ENCODE data around the gene E2F8. TPM values are rescaled to one million over a fixed set of nuclear protein-coding genes. Genes with fewer than 3 reads are reported as not detected.
A peak's percentile ranks its signal among the peaks of the same experiment; 100 is the strongest.

E2F8 gene
- total and polyA plus RNA-seq, 2 donors (not counting 1 experiment from before 2014, with no cell fraction given) = 0.22 to 0.24 TPM

- Histone ChIP-seq H3K79me2 (ENCODE audit: control insufficient read depth, insufficient read depth, low read length) (no peaks in the 10 kb centered on the region), H3K27me3 (replicated peaks in 1 of 4; ENCODE audit: control extremely low read depth in 1 of 4, control insufficient read depth in 3 of 4, insufficient read depth in 4 of 4, low read length in 3 of 4) (no peaks in the 10 kb centered on the region), H3K36me3 (replicated peaks in 1 of 2; ENCODE audit: control extremely low read depth in 1 of 2, control insufficient read depth in 1 of 2, extremely low read depth in 1 of 2, insufficient read depth in 2 of 2, low read length in 1 of 2) (no peaks in the 10 kb centered on the region), H3K27ac (ENCODE audit: low read length in 2 of 2) (no peak overlapping the region), H3K4me2 (replicated peaks; ENCODE audit: low read depth, low read length, poor library complexity, severe bottlenecking) (no peak overlapping the region), H3K4me1 (ENCODE audit: control insufficient read depth in 2 of 2, insufficient read depth in 2 of 2, low read length in 2 of 2) (peaks cover 0 to 7% of the 10 kb centered on the region in 2 donors), H3K4me3 (ENCODE audit: control extremely low read depth in 1 of 5, extremely low read depth in 1 of 5, insufficient read depth in 1 of 5, low read depth in 2 of 5, low read length in 4 of 5) (no peak overlapping the region), H3K9me3 (ENCODE audit: control extremely low read depth in 1 of 3, control insufficient read depth in 2 of 3, insufficient read depth in 1 of 3, low read length in 2 of 3) (peaks cover 0 to 3% (median 0%) of the 10 kb centered on the region in 3 donors), H3K9ac (ENCODE audit: low read length) (no peak overlapping the region), H2AFZ (ENCODE audit: insufficient read depth, low read depth, low read length, poor library complexity, severe bottlenecking) (peak overlapping the region; percentile 13), H4K20me1 (ENCODE audit: control insufficient read depth, insufficient read depth, low read length, poor library complexity, severe bottlenecking) (no peaks in the 10 kb centered on the region)
- Mint-ChIP-seq H3K27me3 (peaks cover 5% of the 10 kb centered on the region), H3K4me3 (no peak overlapping the region), H3K4me1 (peaks cover 35% of the 10 kb centered on the region), H3K27ac (no peak overlapping the region), H3K9me3 (ENCODE audit: insufficient read depth) (no peaks in the 10 kb centered on the region)
- TF ChIP-seq EZH2 (IDR thresholded peaks at IDR 0.05; ENCODE audit: borderline replicate concordance, insufficient read depth, low read depth, low read length, poor library complexity, severe bottlenecking) (no peak), CTCF (IDR thresholded peaks at IDR 0.05) (no peak)
- intact Hi-C loops (cut with micrococcal nuclease) = no loop called here
- CTCF ChIA-PET = interaction anchor here (1.4 kb wide), 1 partner anchor 275 kb away, joined by 3 read pairs; no protein-coding TSS in a partner anchor
- no peak for ATAC-seq (ENCODE audit: low read depth)
- POLR2A ChIA-PET = no interaction called here
- no CpG with 5 or more reads among the region's 3 CpGs for WGBS (ENCODE audit: insufficient coverage)
- no peak for DNase-seq
Observed at GRCh38 chr11:19279451-19279850, 38.7 kb upstream of the E2F8 start.

- no peaks in the 10 kb centered on the region for H3K4me1 ChIP-seq (ENCODE audit: control insufficient read depth in 2 of 2, insufficient read depth in 2 of 2, low read length in 2 of 2)
- intact Hi-C loops (cut with micrococcal nuclease) = no loop called here
- no peaks in the 10 kb centered on the region for H4K20me1 ChIP-seq (ENCODE audit: control insufficient read depth, insufficient read depth, low read length, poor library complexity, severe bottlenecking)
- Mint-ChIP-seq H3K4me1 (peaks cover 21% of the 10 kb centered on the region), H3K4me3 (no peak overlapping the region), H3K27ac (no peak overlapping the region), H3K9me3 (ENCODE audit: insufficient read depth) (no peaks in the 10 kb centered on the region), H3K27me3 (peaks cover 10% of the 10 kb centered on the region)
- POLR2A ChIA-PET = no interaction called here
- no peak overlapping the region for H3K4me3 ChIP-seq (ENCODE audit: control extremely low read depth in 1 of 5, extremely low read depth in 1 of 5, insufficient read depth in 1 of 5, low read depth in 2 of 5, low read length in 4 of 5)
- no peaks in the 10 kb centered on the region for H3K9me3 ChIP-seq (ENCODE audit: control extremely low read depth in 1 of 3, control insufficient read depth in 2 of 3, insufficient read depth in 1 of 3, low read length in 2 of 3)
- H3K4me2 ChIP-seq (replicated peaks; ENCODE audit: low read depth, low read length, poor library complexity, severe bottlenecking) = no peak overlapping the region
- H2AFZ ChIP-seq (ENCODE audit: insufficient read depth, low read depth, low read length, poor library complexity, severe bottlenecking) = no peak overlapping the region
- H3K79me2 ChIP-seq (ENCODE audit: control insufficient read depth, insufficient read depth, low read length) = no peaks in the 10 kb centered on the region
- H3K36me3 ChIP-seq (replicated peaks in 1 of 2; ENCODE audit: control extremely low read depth in 1 of 2, control insufficient read depth in 1 of 2, extremely low read depth in 1 of 2, insufficient read depth in 2 of 2, low read length in 1 of 2) = no peaks in the 10 kb centered on the region
- no peaks in the 10 kb centered on the region for H3K27me3 ChIP-seq (replicated peaks in 1 of 4; ENCODE audit: control extremely low read depth in 1 of 4, control insufficient read depth in 3 of 4, insufficient read depth in 4 of 4, low read length in 3 of 4)
- no peak for TF ChIP-seq EZH2 (IDR thresholded peaks at IDR 0.05; ENCODE audit: borderline replicate concordance, insufficient read depth, low read depth, low read length, poor library complexity, severe bottlenecking)
- TF ChIP-seq CTCF (IDR thresholded peaks at IDR 0.05) = no peak
- H3K27ac ChIP-seq (ENCODE audit: low read length in 2 of 2) = no peak overlapping the region
- ATAC-seq (ENCODE audit: low read depth) = no peak
- CTCF ChIA-PET = interaction anchor here (0.9 kb wide), 1 partner anchor 15 kb away, joined by 3 read pairs; no protein-coding TSS in a partner anchor
- no peak overlapping the region for H3K9ac ChIP-seq (ENCODE audit: low read length)
- DNase-seq = no peak
- 97% methylated on average over 7 of the region's 8 CpGs for WGBS (ENCODE audit: insufficient coverage)
Observed at GRCh38 chr11:19276859-19277808, 36.4 kb upstream of the E2F8 start.

Measured in B cell (primary cell).